Fibroblast of mammary gland (primary cell): Measurements from ENCODE around the gene SRP14.
A peak's percentile ranks its signal among the peaks of the same experiment; 100 is the strongest.

Experiments used
- DNase-seq: peaks from one replicate; pipeline ENCODE4 v3.0.0-alpha.2; 2010; ENCODE audit warnings: low read depth
- H3K4me3 ChIP-seq: 2 replicates; pipeline ENCODE4 v1.5.1; 2011; ENCODE audit warnings: low read depth, mild to moderate bottlenecking, low read length, moderate library complexity; ENCODE audit not compliant: control insufficient read depth
- TF ChIP-seq, protein P1 (sequence below): conservative IDR thresholded peaks from 2 replicates; pipeline ENCODE4 v1.5.1; 2011; ENCODE audit warnings: low read depth, low read length, inconsistent platforms; ENCODE audit not compliant: control insufficient read depth, insufficient read depth

The SRP14 gene, protein sequence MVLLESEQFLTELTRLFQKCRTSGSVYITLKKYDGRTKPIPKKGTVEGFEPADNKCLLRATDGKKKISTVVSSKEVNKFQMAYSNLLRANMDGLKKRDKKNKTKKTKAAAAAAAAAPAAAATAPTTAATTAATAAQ

DNA sequence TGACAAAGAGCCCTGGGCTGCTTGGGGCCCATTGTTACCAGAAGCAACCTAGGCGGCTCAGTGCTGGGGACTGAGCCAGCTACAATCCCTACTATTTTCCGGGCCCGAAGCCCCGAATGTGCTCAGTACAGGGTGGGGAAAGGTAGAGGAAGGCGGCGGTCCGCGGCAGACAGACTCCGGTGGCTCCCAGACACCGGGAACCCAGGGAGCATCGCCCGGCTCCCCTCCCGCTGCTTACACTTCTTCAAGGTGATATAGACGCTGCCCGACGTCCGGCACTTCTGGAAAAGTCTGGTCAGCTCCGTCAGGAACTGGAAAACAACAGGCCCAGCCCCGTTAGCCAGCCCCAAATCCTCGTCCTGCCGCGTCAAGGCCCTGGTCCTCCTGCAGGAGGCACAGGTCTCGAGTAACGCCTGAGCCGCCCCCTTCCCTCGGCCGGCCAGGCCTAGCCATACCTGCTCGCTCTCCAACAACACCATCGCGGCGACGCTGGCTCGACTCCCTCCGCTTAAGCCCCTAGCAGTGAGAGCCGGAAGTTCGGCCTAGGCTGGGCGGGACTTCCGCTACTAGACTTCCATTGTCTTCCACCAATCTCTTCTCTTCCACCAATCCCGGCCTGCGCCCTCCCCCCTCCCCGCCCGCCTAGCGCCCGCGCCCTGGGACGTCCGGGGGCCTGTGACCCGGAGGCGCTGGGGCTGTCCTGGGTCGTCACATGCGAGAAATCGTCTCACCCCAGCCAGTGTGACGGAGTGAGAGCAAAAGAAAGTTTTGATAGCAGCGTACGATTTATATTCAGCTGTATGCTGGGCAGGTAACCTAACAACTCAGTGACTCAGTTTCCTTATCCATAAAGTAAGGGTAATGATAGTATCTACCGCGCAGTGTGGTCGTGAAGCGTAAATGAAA lies at the start of gene SRP14:
Gene SRP14 (minus strand): TSS at position 544 of the 906 bp plus-strand sequence. CDS start 65 bp downstream, at position 479.
- DNase-seq: peak; percentile 90
- TF ChIP-seq, protein P1, sequence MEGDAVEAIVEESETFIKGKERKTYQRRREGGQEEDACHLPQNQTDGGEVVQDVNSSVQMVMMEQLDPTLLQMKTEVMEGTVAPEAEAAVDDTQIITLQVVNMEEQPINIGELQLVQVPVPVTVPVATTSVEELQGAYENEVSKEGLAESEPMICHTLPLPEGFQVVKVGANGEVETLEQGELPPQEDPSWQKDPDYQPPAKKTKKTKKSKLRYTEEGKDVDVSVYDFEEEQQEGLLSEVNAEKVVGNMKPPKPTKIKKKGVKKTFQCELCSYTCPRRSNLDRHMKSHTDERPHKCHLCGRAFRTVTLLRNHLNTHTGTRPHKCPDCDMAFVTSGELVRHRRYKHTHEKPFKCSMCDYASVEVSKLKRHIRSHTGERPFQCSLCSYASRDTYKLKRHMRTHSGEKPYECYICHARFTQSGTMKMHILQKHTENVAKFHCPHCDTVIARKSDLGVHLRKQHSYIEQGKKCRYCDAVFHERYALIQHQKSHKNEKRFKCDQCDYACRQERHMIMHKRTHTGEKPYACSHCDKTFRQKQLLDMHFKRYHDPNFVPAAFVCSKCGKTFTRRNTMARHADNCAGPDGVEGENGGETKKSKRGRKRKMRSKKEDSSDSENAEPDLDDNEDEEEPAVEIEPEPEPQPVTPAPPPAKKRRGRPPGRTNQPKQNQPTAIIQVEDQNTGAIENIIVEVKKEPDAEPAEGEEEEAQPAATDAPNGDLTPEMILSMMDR: no peak
- peak within 1 kb of the TSS; percentile 94 for H3K4me3 ChIP-seq

DNA sequence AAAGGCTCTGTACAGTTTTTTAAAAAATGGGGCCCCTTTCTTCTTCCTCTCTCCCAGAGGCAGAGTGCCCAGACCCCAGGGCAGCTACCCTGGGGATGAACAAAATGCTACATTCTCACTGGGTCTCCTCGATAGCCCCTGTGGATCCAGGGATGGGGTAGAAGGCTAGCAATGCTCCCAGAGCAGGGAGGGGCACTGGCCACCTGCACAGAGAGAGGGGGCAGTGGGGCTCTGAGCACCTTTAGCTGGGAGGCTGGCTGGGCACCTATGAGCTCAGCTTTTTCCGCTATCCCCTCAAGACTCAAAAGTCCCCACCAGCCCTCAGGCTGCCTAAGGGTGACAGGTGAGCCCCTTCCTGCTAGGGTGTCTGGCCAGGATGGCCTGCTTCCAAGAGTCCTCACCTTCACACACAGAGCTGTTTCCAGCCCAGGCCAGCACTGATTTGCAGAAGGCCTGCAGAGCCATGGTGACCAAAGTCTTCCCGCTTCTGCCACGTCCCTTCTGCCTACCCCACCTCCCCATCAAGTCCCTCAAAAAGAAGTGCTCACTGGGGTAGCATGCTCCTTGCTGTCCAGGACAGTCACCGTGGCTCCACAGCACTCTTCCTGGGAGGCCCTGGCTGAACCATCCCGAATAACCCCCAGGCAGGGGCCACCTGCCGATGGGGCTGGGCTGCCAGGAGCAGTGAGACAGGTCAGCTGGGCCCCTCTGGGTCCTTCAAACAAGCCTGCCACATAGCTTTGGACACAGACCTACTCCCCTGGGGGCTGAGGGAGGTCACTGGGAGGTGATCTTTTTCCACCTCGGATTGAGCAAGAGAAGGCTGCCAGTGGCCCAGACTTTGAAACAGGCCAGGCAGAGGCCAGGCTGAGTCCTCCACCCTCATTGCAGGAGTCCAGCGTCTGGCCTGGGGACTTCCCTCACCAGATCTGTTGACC lies 49.3 kb upstream of the SRP14 start:
- no peak overlapping the region for H3K4me3 ChIP-seq
- no peak for DNase-seq
- TF ChIP-seq, protein P1: no peak

DNA sequence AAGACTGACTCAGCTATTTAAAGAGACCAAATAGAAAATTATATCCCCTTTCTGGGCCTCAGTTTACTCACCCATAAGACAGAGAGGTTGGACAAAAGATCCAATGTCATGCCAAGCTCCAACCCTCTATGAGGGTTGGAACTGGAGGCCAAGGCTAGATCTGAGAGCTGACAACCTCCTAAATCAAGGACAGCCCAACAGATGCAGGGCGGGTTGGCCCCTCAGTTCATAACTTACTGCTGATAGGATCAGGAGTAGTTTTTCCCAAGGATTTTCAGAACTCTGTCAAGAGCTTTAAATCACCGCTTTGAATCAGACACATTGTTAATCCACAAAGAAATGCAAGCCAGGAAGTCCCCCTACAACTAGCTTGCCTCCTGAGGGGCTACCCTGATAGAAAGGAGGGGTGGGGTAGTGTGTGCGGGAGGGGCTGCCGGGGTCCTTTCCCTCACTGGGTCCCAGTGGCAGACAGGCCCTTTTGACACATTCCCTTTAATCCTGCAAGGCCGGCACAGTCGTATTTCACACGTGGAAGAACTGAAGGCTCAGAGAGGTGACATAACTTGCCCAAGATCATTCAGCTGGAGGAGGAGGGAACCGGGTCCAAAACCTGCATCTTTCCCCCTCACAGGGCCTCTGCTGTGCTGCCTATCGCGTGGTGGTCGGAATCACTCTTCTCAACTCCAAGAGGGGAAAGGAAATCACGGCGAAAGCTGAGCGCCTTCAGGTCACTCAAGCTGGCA lies 48.3 kb upstream of the SRP14 start:
- no peak for DNase-seq
- TF ChIP-seq, protein P1: no peak
- H3K4me3 ChIP-seq: no peak overlapping the region

DNA sequence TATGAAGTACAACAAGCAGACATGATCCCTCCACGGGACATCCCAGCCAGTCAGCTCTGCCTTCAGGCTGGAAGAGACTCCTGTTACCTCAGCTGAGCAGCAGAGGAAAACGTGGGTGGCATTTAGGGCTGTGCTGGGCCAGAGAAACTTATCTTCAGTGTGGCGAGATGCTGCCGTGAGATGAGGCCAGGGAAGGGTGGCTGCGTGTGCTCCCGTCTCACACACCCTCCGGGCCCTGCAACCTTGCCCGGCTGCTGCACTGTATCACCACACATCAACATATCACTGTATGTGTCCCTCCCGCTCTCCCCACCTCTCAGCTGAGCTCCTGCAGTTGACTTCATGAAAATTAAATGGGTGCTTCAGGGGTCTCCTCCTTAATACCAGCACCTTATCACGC lies 46.3 kb upstream of the SRP14 start:
- DNase-seq: no peak
- TF ChIP-seq, protein P1: no peak

DNA sequence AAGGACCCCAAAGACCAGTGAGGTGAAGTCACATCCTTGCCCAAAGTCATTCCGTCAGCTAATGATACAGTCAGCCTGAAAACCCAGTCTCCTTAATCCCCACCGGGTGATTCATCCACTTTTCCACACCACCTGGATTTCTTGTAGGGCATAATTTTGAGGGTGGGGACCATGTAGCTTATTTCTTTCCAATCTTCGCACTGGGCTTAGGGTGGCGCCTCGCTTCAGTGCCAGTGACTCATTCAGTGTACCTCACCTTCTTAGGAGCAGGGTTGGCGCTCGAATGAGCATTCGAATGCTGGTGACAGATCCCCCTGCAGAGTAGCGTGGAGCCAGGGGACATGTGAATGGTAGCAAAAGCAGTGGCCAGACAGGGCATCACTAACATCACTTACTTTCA lies 45.7 kb upstream of the SRP14 start:
- TF ChIP-seq, protein P1: no peak
- no peak for DNase-seq
- no peak overlapping the region for H3K4me3 ChIP-seq

More for the DNA sequence above, 46.3 kb upstream of the SRP14 start:
- no peak overlapping the region for H3K4me3 ChIP-seq
